GM23338 (cell line): ENCODE measurements around the gene WARS2.

Experiments used
- CREB1 ChIP-seq: fragments of 250-450 bp; sonication (Bioruptor Pico); IDR thresholded peaks from 2 replicates; pipeline ENCODE4 v1.5.0; 2020; ENCODE audit warnings: low read depth, mild to moderate bottlenecking, moderate library complexity
- EZH2 ChIP-seq: fragments of 200-600 bp; sonication (generic); IDR thresholded peaks from one replicate; pipeline ENCODE4 v1.8.0; 2017; ENCODE audit warnings: antibody characterized with exemption, mild to moderate bottlenecking, low read depth; ENCODE audit not compliant: unreplicated experiment
- EZH2phosphoT487 ChIP-seq: fragments of 200-600 bp; sonication (generic); IDR thresholded peaks from one replicate; pipeline ENCODE4 v1.8.1; 2018; ENCODE audit warnings: antibody characterized with exemption; ENCODE audit not compliant: unreplicated experiment
- JUNB ChIP-seq: IDR thresholded peaks from one replicate; pipeline ENCODE4 v1.6.1; 2016; ENCODE audit warnings: antibody characterized with exemption; ENCODE audit not compliant: unreplicated experiment
- NANOG ChIP-seq: IDR thresholded peaks from 2 replicates; pipeline ENCODE4 v1.6.1; 2016; ENCODE audit warnings: antibody characterized with exemption, borderline replicate concordance
- POLR2AphosphoS5 ChIP-seq: IDR thresholded peaks from 2 replicates; pipeline ENCODE4 v1.6.1; 2016; ENCODE audit warnings: antibody characterized with exemption, low read depth
- ZNF114 ChIP-seq: fragments of 250-450 bp; sonication (Bioruptor Pico); IDR thresholded peaks from 2 replicates; pipeline ENCODE4 v1.5.0; 2020; ENCODE audit warnings: mild to moderate bottlenecking, moderate library complexity
- ZNF331 ChIP-seq: fragments of 250-450 bp; sonication (Bioruptor Pico); IDR thresholded peaks from 2 replicates; pipeline ENCODE4 v1.5.0; 2020; ENCODE audit warnings: low read depth, mild to moderate bottlenecking, moderate library complexity
- TF ChIP-seq, protein P1 (sequence below): IDR thresholded peaks from one replicate; pipeline ENCODE4 v1.6.1; 2018; ENCODE audit warnings: antibody characterized with exemption; ENCODE audit not compliant: unreplicated experiment
- TF ChIP-seq, protein P2 (sequence below), 2 experiments: fragments of 200-600 bp in 1 of 2; sonication (generic) in 1 of 2; conservative IDR thresholded peaks; 2 replicates each; pipeline versions ENCODE4 v1.5.1 to v1.6.1; 2016 to 2017; ENCODE audit warnings: antibody characterized with exemption in 2 of 2, low read depth in 2 of 2, mild to moderate bottlenecking in 2 of 2, moderate library complexity in 1 of 2
- TF ChIP-seq, protein P3 (sequence below): IDR thresholded peaks from 2 replicates; pipeline ENCODE4 v1.6.1; 2016; ENCODE audit warnings: antibody characterized with exemption

DNA sequence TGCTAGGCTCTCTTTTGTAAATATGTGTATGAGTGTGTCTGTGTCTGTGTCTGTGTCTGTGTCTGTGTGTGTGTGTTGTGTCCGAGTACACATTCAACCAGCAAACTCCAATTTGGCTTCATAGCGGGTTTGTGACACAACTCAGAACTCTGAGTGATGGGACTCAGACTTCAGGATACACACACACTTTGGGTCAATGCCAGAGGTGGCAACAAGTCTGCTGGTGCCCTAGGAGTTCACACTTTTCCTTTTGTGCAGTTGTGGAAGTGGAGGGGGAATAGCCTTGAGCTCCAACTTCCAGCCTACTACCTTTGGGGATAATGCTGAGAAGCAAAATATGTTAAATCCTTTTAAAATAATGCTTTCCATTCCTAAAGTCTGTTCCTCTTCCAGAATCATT lies 135.7 kb downstream of the WARS2 start:
- TF ChIP-seq JUNB (no peak), POLR2AphosphoS5 (no peak), EZH2 (no peak), EZH2phosphoT487 (no peak), ZNF331 (CRISPR knock-in tag) (no peak), NANOG (no peak), CREB1 (CRISPR knock-in tag) (no peak), ZNF114 (no peak)
- TF ChIP-seq, protein P1, sequence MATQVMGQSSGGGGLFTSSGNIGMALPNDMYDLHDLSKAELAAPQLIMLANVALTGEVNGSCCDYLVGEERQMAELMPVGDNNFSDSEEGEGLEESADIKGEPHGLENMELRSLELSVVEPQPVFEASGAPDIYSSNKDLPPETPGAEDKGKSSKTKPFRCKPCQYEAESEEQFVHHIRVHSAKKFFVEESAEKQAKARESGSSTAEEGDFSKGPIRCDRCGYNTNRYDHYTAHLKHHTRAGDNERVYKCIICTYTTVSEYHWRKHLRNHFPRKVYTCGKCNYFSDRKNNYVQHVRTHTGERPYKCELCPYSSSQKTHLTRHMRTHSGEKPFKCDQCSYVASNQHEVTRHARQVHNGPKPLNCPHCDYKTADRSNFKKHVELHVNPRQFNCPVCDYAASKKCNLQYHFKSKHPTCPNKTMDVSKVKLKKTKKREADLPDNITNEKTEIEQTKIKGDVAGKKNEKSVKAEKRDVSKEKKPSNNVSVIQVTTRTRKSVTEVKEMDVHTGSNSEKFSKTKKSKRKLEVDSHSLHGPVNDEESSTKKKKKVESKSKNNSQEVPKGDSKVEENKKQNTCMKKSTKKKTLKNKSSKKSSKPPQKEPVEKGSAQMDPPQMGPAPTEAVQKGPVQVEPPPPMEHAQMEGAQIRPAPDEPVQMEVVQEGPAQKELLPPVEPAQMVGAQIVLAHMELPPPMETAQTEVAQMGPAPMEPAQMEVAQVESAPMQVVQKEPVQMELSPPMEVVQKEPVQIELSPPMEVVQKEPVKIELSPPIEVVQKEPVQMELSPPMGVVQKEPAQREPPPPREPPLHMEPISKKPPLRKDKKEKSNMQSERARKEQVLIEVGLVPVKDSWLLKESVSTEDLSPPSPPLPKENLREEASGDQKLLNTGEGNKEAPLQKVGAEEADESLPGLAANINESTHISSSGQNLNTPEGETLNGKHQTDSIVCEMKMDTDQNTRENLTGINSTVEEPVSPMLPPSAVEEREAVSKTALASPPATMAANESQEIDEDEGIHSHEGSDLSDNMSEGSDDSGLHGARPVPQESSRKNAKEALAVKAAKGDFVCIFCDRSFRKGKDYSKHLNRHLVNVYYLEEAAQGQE = no peak
- TF ChIP-seq, protein P2, sequence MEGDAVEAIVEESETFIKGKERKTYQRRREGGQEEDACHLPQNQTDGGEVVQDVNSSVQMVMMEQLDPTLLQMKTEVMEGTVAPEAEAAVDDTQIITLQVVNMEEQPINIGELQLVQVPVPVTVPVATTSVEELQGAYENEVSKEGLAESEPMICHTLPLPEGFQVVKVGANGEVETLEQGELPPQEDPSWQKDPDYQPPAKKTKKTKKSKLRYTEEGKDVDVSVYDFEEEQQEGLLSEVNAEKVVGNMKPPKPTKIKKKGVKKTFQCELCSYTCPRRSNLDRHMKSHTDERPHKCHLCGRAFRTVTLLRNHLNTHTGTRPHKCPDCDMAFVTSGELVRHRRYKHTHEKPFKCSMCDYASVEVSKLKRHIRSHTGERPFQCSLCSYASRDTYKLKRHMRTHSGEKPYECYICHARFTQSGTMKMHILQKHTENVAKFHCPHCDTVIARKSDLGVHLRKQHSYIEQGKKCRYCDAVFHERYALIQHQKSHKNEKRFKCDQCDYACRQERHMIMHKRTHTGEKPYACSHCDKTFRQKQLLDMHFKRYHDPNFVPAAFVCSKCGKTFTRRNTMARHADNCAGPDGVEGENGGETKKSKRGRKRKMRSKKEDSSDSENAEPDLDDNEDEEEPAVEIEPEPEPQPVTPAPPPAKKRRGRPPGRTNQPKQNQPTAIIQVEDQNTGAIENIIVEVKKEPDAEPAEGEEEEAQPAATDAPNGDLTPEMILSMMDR (conservative IDR thresholded peaks at IDR 0.05; ENCODE audit: low read depth in 2 of 2) = no peak
- TF ChIP-seq, protein P3, sequence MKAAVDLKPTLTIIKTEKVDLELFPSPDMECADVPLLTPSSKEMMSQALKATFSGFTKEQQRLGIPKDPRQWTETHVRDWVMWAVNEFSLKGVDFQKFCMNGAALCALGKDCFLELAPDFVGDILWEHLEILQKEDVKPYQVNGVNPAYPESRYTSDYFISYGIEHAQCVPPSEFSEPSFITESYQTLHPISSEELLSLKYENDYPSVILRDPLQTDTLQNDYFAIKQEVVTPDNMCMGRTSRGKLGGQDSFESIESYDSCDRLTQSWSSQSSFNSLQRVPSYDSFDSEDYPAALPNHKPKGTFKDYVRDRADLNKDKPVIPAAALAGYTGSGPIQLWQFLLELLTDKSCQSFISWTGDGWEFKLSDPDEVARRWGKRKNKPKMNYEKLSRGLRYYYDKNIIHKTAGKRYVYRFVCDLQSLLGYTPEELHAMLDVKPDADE = no peak
